HG03442 (cell line): ENCODE measurements around the gene TCERG1L.

Source experiments
- ATAC-seq: cut with Tn5 transposase; IDR thresholded peaks from one replicate; pipeline ENCODE4 v1.9.1; 2021; ENCODE audit warnings: mild to moderate bottlenecking, moderate library complexity; ENCODE audit not compliant: unreplicated experiment

TCERG1L gene

GRCh38 chr10:131211965-131212619, 99.4 kb downstream of the TCERG1L start:
- no peak for ATAC-seq

- no peak for ATAC-seq
Observed at GRCh38 chr10:131211559-131211958, 100.0 kb downstream of the TCERG1L start.

GRCh38 chr10:131211146-131211545, 100.4 kb downstream of the TCERG1L start:
- ATAC-seq, result no peak

- ATAC-seq, result no peak
Observed at GRCh38 chr10:131210181-131210580, 101.3 kb downstream of the TCERG1L start.

- ATAC-seq, result no peak
Observed at GRCh38 chr10:131207584-131208532, 103.7 kb downstream of the TCERG1L start.

- no peak for ATAC-seq
Observed at GRCh38 chr10:131207176-131207575, 104.3 kb downstream of the TCERG1L start.

- ATAC-seq, result no peak
Observed at GRCh38 chr10:131206111-131206995, 105.2 kb downstream of the TCERG1L start.

- ATAC-seq, result no peak
Observed at GRCh38 chr10:131205556-131205955, 106.0 kb downstream of the TCERG1L start.

- no peak for ATAC-seq
Observed at GRCh38 chr10:131204406-131205152, 106.9 kb downstream of the TCERG1L start.

- no peak for ATAC-seq
Observed at GRCh38 chr10:131203456-131204357, 107.8 kb downstream of the TCERG1L start.

GRCh38 chr10:131202990-131203389, 108.5 kb downstream of the TCERG1L start:
- no peak for ATAC-seq

- no peak for ATAC-seq
Observed at GRCh38 chr10:131201741-131202515, 109.6 kb downstream of the TCERG1L start.

GRCh38 chr10:131200856-131201470, 110.6 kb downstream of the TCERG1L start:
- no peak for ATAC-seq

- no peak for ATAC-seq
Observed at GRCh38 chr10:131199646-131200045, 111.9 kb downstream of the TCERG1L start.

- no peak for ATAC-seq
Observed at GRCh38 chr10:131198843-131199242, 112.7 kb downstream of the TCERG1L start.

- ATAC-seq, result no peak
Observed at GRCh38 chr10:131198401-131198800, 113.1 kb downstream of the TCERG1L start.

- ATAC-seq, result no peak
Observed at GRCh38 chr10:131196176-131196885, 115.2 kb downstream of the TCERG1L start.
